K562 (cell line): ENCODE measurements around the gene ATG4C. TPM values are rescaled to one million over a fixed set of nuclear protein-coding genes. Genes with fewer than 3 reads are reported as not detected.

Experiments
- ATAC-seq: fragments of 200-7000 bp; cut with Tn5 transposase; 3 replicates; pipeline ENCODE4 v1.9.1; 2020; ENCODE audit warnings: moderate library complexity
- Bru-seq: library from RNA; stranded (reverse); fragments of 400-500 nt; gene quantifications from one replicate; lab custom pipeline; 2021; lab: Mats Ljungman, UMichigan
- BruChase-seq, 2 experiments: library from RNA; stranded (reverse); fragments of 400-500 nt; gene quantifications; one replicate each; lab custom pipeline; 2021; lab: Mats Ljungman, UMichigan
- BruUV-seq: library from RNA; stranded (reverse); fragments of 400-500 nt; replicated peaks from 2 replicates; lab custom pipeline; 2021; lab: Mats Ljungman, UMichigan
- CTCF ChIA-PET: fragments of 300-600 bp; formaldehyde crosslinking; extraction: SDS; loops from one replicate; lab custom pipeline; 2021; ENCODE audit warnings: low intra/inter-chr PET ratio; lab: Yijun Ruan, JAX
- POLR2A ChIA-PET: fragments of 300-600, 350-650 bp; sonication (Branson Sonifier 250); formaldehyde crosslinking; extraction: SDS; loops from one replicate; lab custom pipeline; 2021; ENCODE audit warnings: antibody characterized with exemption, inconsistent platforms; lab: Yijun Ruan, JAX
- DNase-seq, 4 experiments: peaks; one replicate each; pipeline versions ENCODE4 v3.0.0 to v3.0.0-alpha.2; 2011 to 2018; ENCODE audit warnings: low spot score in 3 of 4, mixed read lengths in 3 of 4; ENCODE audit errors: extremely low read depth in 1 of 4
- FAIRE-seq: peaks from 2 replicates; lab custom pipeline; 2011; peaks lifted over from hg19 to GRCh38; lab: Jason Lieb, UNC
- H2AFZ ChIP-seq: 2 replicates; pipeline ENCODE4 v1.6.0; 2011; ENCODE audit warnings: low read depth, low read length, control low read depth, inconsistent platforms
- H3K27ac ChIP-seq: fragments of 200-600 bp; 3 replicates; pipeline ENCODE4 v1.8.0; 2011; ENCODE audit warnings: low read depth, mild to moderate bottlenecking, control low read depth, inconsistent platforms, low read length, moderate library complexity, mixed read lengths; ENCODE audit errors: extremely low read depth
- H3K27me3 ChIP-seq, 2 experiments: fragments of 300-600 bp in 1 of 2; 2 replicates in 1 of 2; 3 replicates in 1 of 2; pipeline versions ENCODE4 v1.6.0 to v1.8.0; 2011; ENCODE audit warnings: inconsistent platforms in 2 of 2, low read length in 2 of 2, mild to moderate bottlenecking in 1 of 2, mixed read lengths in 1 of 2, moderate library complexity in 1 of 2; ENCODE audit not compliant: control insufficient read depth in 2 of 2, insufficient read depth in 2 of 2
- H3K36me3 ChIP-seq: fragments of 300-600 bp; 3 replicates; pipeline ENCODE4 v1.8.0; 2011; ENCODE audit warnings: mild to moderate bottlenecking, low read length, inconsistent platforms; ENCODE audit not compliant: control insufficient read depth, insufficient read depth
- H3K4me1 ChIP-seq, 2 experiments: fragments of 200-600 bp in 1 of 2; replicated peaks in 1 of 2; 2 replicates in 1 of 2; 3 replicates in 1 of 2; pipeline versions ENCODE4 v1.5.1 to v1.8.0; 2011; ENCODE audit warnings: inconsistent platforms in 2 of 2, low read length in 2 of 2, mild to moderate bottlenecking in 1 of 2, mixed read lengths in 1 of 2, moderate library complexity in 1 of 2; ENCODE audit not compliant: control insufficient read depth in 2 of 2, insufficient read depth in 2 of 2
- H3K4me2 ChIP-seq: 2 replicates; pipeline ENCODE4 v1.6.1; 2011; ENCODE audit warnings: low read length, control low read depth, inconsistent platforms, mixed read lengths; ENCODE audit not compliant: insufficient read depth
- H3K4me3 ChIP-seq: fragments of 200-600 bp; sonication (generic), shearing (Covaris generic); 2 replicates; pipeline ENCODE4 v1.5.1; 2016; ENCODE audit warnings: control low read depth, inconsistent platforms
- H3K79me2 ChIP-seq: fragments of 200-600 bp; 3 replicates; pipeline ENCODE4 v1.8.0; 2011; ENCODE audit warnings: low read length, inconsistent platforms; ENCODE audit not compliant: control insufficient read depth, insufficient read depth
- H3K9ac ChIP-seq, 2 experiments: 2 replicates each; pipeline versions ENCODE4 v1.6.0 to v1.6.1; 2011; ENCODE audit warnings: low read depth in 2 of 2, low read length in 2 of 2, control low read depth in 1 of 2, inconsistent platforms in 1 of 2, mild to moderate bottlenecking in 1 of 2, mixed read lengths in 1 of 2; ENCODE audit not compliant: insufficient read depth in 1 of 2
- H3K9me1 ChIP-seq: one replicate; pipeline ENCODE4 v1.6.0; 2011; ENCODE audit warnings: inconsistent platforms, mild to moderate bottlenecking, low read length, moderate library complexity; ENCODE audit not compliant: control insufficient read depth, insufficient read depth
- H3K9me3 ChIP-seq: replicated peaks from 2 replicates; pipeline ENCODE4 v1.5.1; 2011; ENCODE audit warnings: low read depth, low read length, inconsistent platforms; ENCODE audit not compliant: control insufficient read depth, insufficient read depth
- H4K20me1 ChIP-seq: replicated peaks from 2 replicates; pipeline ENCODE4 v1.6.1; 2011; ENCODE audit warnings: low read length, inconsistent platforms, mixed read lengths; ENCODE audit not compliant: control insufficient read depth, insufficient read depth
- E2F8 ChIP-seq: fragments of 450-650 bp; IDR thresholded peaks from 2 replicates; pipeline ENCODE4 v1.7.1; 2018; ENCODE audit warnings: mild to moderate bottlenecking, low read depth; ENCODE audit not compliant: partially characterized antibody
- HMGN3 ChIP-seq: IDR thresholded peaks from 2 replicates; pipeline ENCODE4 v1.6.1; 2011; ENCODE audit warnings: borderline replicate concordance, low read depth, mild to moderate bottlenecking, mixed read lengths, low read length; ENCODE audit not compliant: insufficient read length; ENCODE audit errors: extremely low read depth
- LEF1 ChIP-seq: fragments of 450-650 bp; IDR thresholded peaks from 2 replicates; pipeline ENCODE4 v1.6.1; 2016; ENCODE audit warnings: mild to moderate bottlenecking
- TAF7 ChIP-seq: fragments of 450-650 bp; IDR thresholded peaks from 2 replicates; pipeline ENCODE4 v1.6.1; 2016; ENCODE audit warnings: missing genetic modification characterization, missing compliant biosample characterization
- TEAD4 ChIP-seq, 2 experiments: sonication (generic) in 1 of 2; formaldehyde crosslinking in 1 of 2; IDR thresholded peaks; 2 replicates each; pipeline versions ENCODE4 v1.6.1 to v1.8.0; 2012 to 2022; ENCODE audit warnings: borderline replicate concordance in 1 of 2, inconsistent platforms in 1 of 2, low read length in 1 of 2, mild to moderate bottlenecking in 1 of 2, missing genetic modification reagents in 1 of 2
- ZNF408 ChIP-seq: fragments of 250-450 bp; sonication (Bioruptor Pico); IDR thresholded peaks from 2 replicates; pipeline ENCODE4 v1.4.0; 2020; ENCODE audit warnings: low read depth, mild to moderate bottlenecking, moderate library complexity
- ZNF639 ChIP-seq, 2 experiments: fragments of 200-800 bp in 1 of 2; sonication (Bioruptor generic) in 1 of 2; sonication (generic) in 1 of 2; formaldehyde crosslinking in 1 of 2; IDR thresholded peaks in 1 of 2; conservative IDR thresholded peaks in 1 of 2; 2 replicates each; pipeline versions ENCODE4 v1.5.0 to v1.6.1; 2016 to 2020; ENCODE audit warnings: missing compliant biosample characterization in 1 of 2, missing genetic modification characterization in 1 of 2, missing genetic modification reagents in 1 of 2
- WGBS: fragments of 100-300 bp; shearing (Covaris generic); methylation state at CpG from one replicate; pipeline ENCODE4 v1.1.6; 2016; ENCODE audit warnings: low coverage, mixed read lengths; ENCODE audit not compliant: insufficient coverage; ENCODE audit errors: missing lambda C conversion rate; 5-methylcytosine and 5-hydroxymethylcytosine counted together
- in situ Hi-C: fragments of 300-500 bp; cut with MboI; formaldehyde crosslinking; loops from 4 replicates; pipeline ENCODE4 v1.15.0; 2018; ENCODE audit warnings: inconsistent platforms, mixed read lengths
- intact Hi-C: fragments of 100-400 bp; cut with micrococcal nuclease; formaldehyde crosslinking; loops from 2 replicates; pipeline ENCODE4 v1.14.2; 2022
- long read RNA-seq, 3 experiments: library from polyadenylated mRNA in 2 of 3; library from RNA in 1 of 3; unstranded in 2 of 3; stranded (forward) in 1 of 3; transcript quantifications; one replicate each; pipeline ENCODE4 v2.0.0, GENCODE V29; 2019 to 2022
- polyA minus RNA-seq, 3 experiments: library from RNA; depleted of rRNA, polyadenylated mRNA; stranded (reverse); fragments of >200 nt; gene quantifications; 2 replicates each; pipeline ENCODE4 v1.2.3, GENCODE V29; 2011
- polyA plus RNA-seq, 8 experiments: library from polyadenylated mRNA; depleted of rRNA in 4 of 8; stranded (reverse) in 5 of 8; unstranded in 3 of 8; fragments of >200 nt; fragmentation: Nextera tagmentation in 2 of 8; fragmentation: Illumina TruSeq in 1 of 8; extraction: Ambion mirVana in 2 of 8; extraction: Trizol in 1 of 8; gene quantifications; 2 replicates each; pipeline versions ENCODE4 v1.2.1 to v1.2.3, GENCODE V29; 2011 to 2014; ENCODE audit warnings: inconsistent platforms in 1 of 8, missing spikeins in 1 of 8
- total RNA-seq, 7 experiments: library from RNA; depleted of rRNA in 6 of 7; stranded (reverse); fragments of >200 nt in 6 of 7; fragmentation: Illumina TruSeq in 2 of 7; extraction: Trizol in 2 of 7; gene quantifications; 2 replicates each; pipeline versions ENCODE4 v1.2.1 to v1.2.3, GENCODE V29; 2011 to 2021; ENCODE audit warnings: low replicate concordance in 1 of 7

Gene ATG4C
- total RNA-seq (2011; cell fraction: chromatin; rRNA removed; ENCODE audit: low replicate concordance) = 6.2 and 23.0 TPM in 2 replicates
- total RNA-seq (2011; cell fraction: nucleolus; rRNA removed) = 1.0 and 1.4 TPM in 2 replicates
- total RNA-seq (2011; cell fraction: nucleoplasm; rRNA removed) = 3.1 and 4.4 TPM in 2 replicates
- total RNA-seq (2014; rRNA removed) (7.0 and 7.6 TPM in 2 replicates), total RNA-seq (2014; rRNA removed; fragmentation: Illumina TruSeq; extraction: Trizol) (14.4 and 17.5 TPM in 2 replicates), total RNA-seq (2015; rRNA removed; fragmentation: Illumina TruSeq; extraction: Trizol) (9.5 and 10.4 TPM in 2 replicates), total RNA-seq (2021) (15.2 and 16.1 TPM in 2 replicates), polyA plus RNA-seq (2011; rRNA removed) (13.7 and 21.3 TPM in 2 replicates), polyA plus RNA-seq (2014; fragmentation: Illumina TruSeq; extraction: Trizol) (17.5 and 22.6 TPM in 2 replicates), polyA plus RNA-seq (2014; fragmentation: Nextera tagmentation; extraction: Ambion mirVana) (10 to 100 TPM; 35.4 to 35.8 TPM), polyA plus RNA-seq (2014; rRNA removed) (12.1 and 14.9 TPM in 2 replicates), polyA minus RNA-seq (2011; rRNA and poly(A)+ RNA removed) (16.7 and 17.6 TPM in 2 replicates), Bru-seq, nascent RNA (percentile 72 among the genes with signal in this experiment), BruChase-seq, experiment 1, labeled RNA remaining after a 2-hour chase (percentile 77 among the genes with signal in this experiment), BruChase-seq, experiment 2, labeled RNA remaining after a 6-hour chase (percentile 77 among the genes with signal in this experiment)
- 2.3 and 4.5 TPM in 2 replicates for polyA plus RNA-seq (2011; cell fraction: cytosol; rRNA removed)
- polyA plus RNA-seq (2011; cell fraction: nucleus; rRNA removed) = 3.9 and 5.5 TPM in 2 replicates
- 11.6 and 11.7 TPM in 2 replicates for polyA plus RNA-seq (2012)
- 5.9 and 7.6 TPM in 2 replicates for polyA minus RNA-seq (2011; cell fraction: cytosol; rRNA and poly(A)+ RNA removed)
- 4.4 and 7.7 TPM in 2 replicates for polyA minus RNA-seq (2011; cell fraction: nucleus; rRNA and poly(A)+ RNA removed)
- long read RNA-seq, experiment 1, transcript ATG4C-203 (11 exons, 2,890 nt) = minor isoform, 18 of 91 reads
- long read RNA-seq, experiment 1, transcript ATG4C-201 (11 exons, 2,938 nt) = major isoform, 41 of 91 reads
- long read RNA-seq, experiment 1, partial matches to known transcripts = 8 of 91 reads
- long read RNA-seq, experiment 1, other reads (novel, unspliced or antisense) = 24 of 91 reads
- long read RNA-seq, experiment 2, partial matches to known transcripts = 1 of 13 reads
- long read RNA-seq, experiment 2, other reads (novel, unspliced or antisense) = 8 of 13 reads
- long read RNA-seq, experiment 3, transcript ATG4C-203 (11 exons, 2,890 nt) = major isoform, 6 of 23 reads
- long read RNA-seq, experiment 3, partial matches to known transcripts = 2 of 23 reads
- long read RNA-seq, experiment 3, other reads (novel, unspliced or antisense) = 11 of 23 reads

GRCh38 chr1:62783736-62784508, at the start of gene ATG4C:
Gene ATG4C, plus strand, starts transcription at chr1:62784132. Its CDS starts 19,655 bp downstream, at chr1:62803787.
- BruUV-seq = TSS peak; percentile 79
- FAIRE-seq = peak; percentile 98
- H3K9me3 ChIP-seq = no peaks in the 10 kb centered on the region
- peak within 1 kb of the TSS; percentile 83 for H3K4me3 ChIP-seq
- no peaks in the 10 kb centered on the region for H4K20me1 ChIP-seq
- CTCF ChIA-PET = interaction anchor here (0.6 kb wide), 1 partner anchor 510 kb away, joined by 5 read pairs; no protein-coding TSS in a partner anchor
- peak; percentile 93 for ATAC-seq
- H3K4me1 ChIP-seq = peaks cover 0 to 2% of the 10 kb centered on the region in 2 experiments; a peak in 3 of 5 replicates
- H3K9ac ChIP-seq = peak within 1 kb of the TSS; percentile 90 to 98
- peak; percentile 88 to 97 (median 90) for DNase-seq
- no peaks in the 10 kb centered on the region for H3K36me3 ChIP-seq
- H3K4me2 ChIP-seq = peak within 1 kb of the TSS; percentile 97
- H3K27me3 ChIP-seq = no peaks in the 10 kb centered on the region
- H3K27ac ChIP-seq = peak within 1 kb of the TSS; percentile 99
- under 1% methylated on average over 38 of the region's 38 CpGs for WGBS
- POLR2A ChIA-PET = interaction anchor here (0.6 to 0.9 kb wide), 3 partner anchors 10 to 245 kb away, joined by 3 to 5 read pairs (median 3); no protein-coding TSS in a partner anchor
- peaks cover 46% of the 10 kb centered on the region for H3K79me2 ChIP-seq
- in situ Hi-C loops (no loop called here), intact Hi-C loops (loop anchor here (2.0 kb wide), 1 partner anchor 15 kb away; no protein-coding TSS in a partner anchor)
- no peaks in the 10 kb centered on the region for H3K9me1 ChIP-seq
- peak within 1 kb of the TSS; percentile 100 for H2AFZ ChIP-seq
- TF ChIP-seq ZNF408 (CRISPR knock-in tag) (no peak), LEF1 (peak; percentile 16; the same call in 1 of the 2 replicates), TEAD4 (IDR thresholded peaks at IDR 0.05; ENCODE audit: low read length) (peak; percentile 65), TEAD4 (CRISPR knock-in tag; IDR thresholded peaks at IDR 0.05; ENCODE audit: borderline replicate concordance) (no peak), ZNF639 (CRISPR knock-in tag; conservative IDR thresholded peaks at IDR 0.05 in 1 of 2, IDR thresholded peaks at IDR 0.05 in 1 of 2) (peak in 1 of 2 experiments; percentile 81; a peak in 2 of 4 replicates), HMGN3 (peak; percentile 25), E2F8 (no peak), TAF7 (tag) (peak; percentile 15; the same call in 1 of the 2 replicates)
